SK-N-SH (cell line): ENCODE measurements around the gene FMNL2.

Source experiments
- CHD2 ChIP-seq: fragments of 150-350 bp; IDR thresholded peaks from 2 replicates; pipeline ENCODE4 v1.6.1; 2018; ENCODE audit warnings: low read length; ENCODE audit not compliant: partially characterized antibody
- CTCF ChIP-seq: fragments of 200-600 bp; sonication (generic); IDR thresholded peaks from 2 replicates; pipeline ENCODE4 v1.6.1; 2017; ENCODE audit warnings: antibody characterized with exemption, mild to moderate bottlenecking, moderate library complexity
- EP300 ChIP-seq, 2 experiments: IDR thresholded peaks; 2 replicates each; pipeline versions ENCODE4 v1.4.0 to v1.6.1; 2012; ENCODE audit warnings: borderline replicate concordance in 1 of 2, low read depth in 1 of 2, low read length in 1 of 2
- FOSL2 ChIP-seq: IDR thresholded peaks from 2 replicates; pipeline ENCODE4 v1.4.0; 2012; ENCODE audit warnings: low read depth, mild to moderate bottlenecking, moderate library complexity, borderline replicate concordance
- MAX ChIP-seq: IDR thresholded peaks from 2 replicates; pipeline ENCODE4 v1.4.0; 2012; ENCODE audit warnings: low read depth
- MEF2A ChIP-seq: IDR thresholded peaks from 2 replicates; pipeline ENCODE4 v1.4.0; 2012; ENCODE audit warnings: low read depth, borderline replicate concordance
- NFIC ChIP-seq: IDR thresholded peaks from 2 replicates; pipeline ENCODE4 v1.4.0; 2012; ENCODE audit warnings: borderline replicate concordance
- PBX3 ChIP-seq: IDR thresholded peaks from 2 replicates; pipeline ENCODE4; 2012
- POLR2AphosphoS5 ChIP-seq: IDR thresholded peaks from 2 replicates; pipeline ENCODE4 v1.6.1; 2012; ENCODE audit warnings: low read depth, low read length
- REST ChIP-seq: IDR thresholded peaks from 2 replicates; pipeline ENCODE4 v1.6.1; 2012; ENCODE audit warnings: mild to moderate bottlenecking, low read depth, low read length, moderate library complexity
- RFX5 ChIP-seq: IDR thresholded peaks from 2 replicates; pipeline ENCODE4 v1.6.1; 2012; ENCODE audit warnings: mild to moderate bottlenecking, improper control_type of control experiment, low read length
- RXRA ChIP-seq: IDR thresholded peaks from 2 replicates; pipeline ENCODE4 v1.4.0; 2012; ENCODE audit warnings: low read depth, mild to moderate bottlenecking, borderline replicate concordance
- TAF1 ChIP-seq: IDR thresholded peaks from 2 replicates; pipeline ENCODE4 v1.6.1; 2012; ENCODE audit warnings: low read depth, mild to moderate bottlenecking, low read length, moderate library complexity, borderline replicate concordance
- USF2 ChIP-seq: fragments of 150-350 bp; IDR thresholded peaks from 2 replicates; pipeline ENCODE4 v1.6.1; 2017; ENCODE audit warnings: antibody characterized with exemption, low read length, low read depth, borderline replicate concordance

GRCh38 chr2:152390837-152391236 is 55.9 kb downstream of the FMNL2 start:
- TF ChIP-seq POLR2AphosphoS5 (no peak), MEF2A (no peak), MAX (no peak), CTCF (no peak), EP300 (IDR thresholded peaks at IDR 0.05; ENCODE audit: borderline replicate concordance in 1 of 2, low read depth in 1 of 2, low read length in 1 of 2) (no peak), REST (no peak), RXRA (no peak), FOSL2 (no peak), TAF1 (no peak), USF2 (no peak), NFIC (no peak), PBX3 (no peak), RFX5 (no peak), CHD2 (no peak)
